GM12892 (cell line): ENCODE data around the gene CFAP61.

Experiments
- DNase-seq: peaks from one replicate; pipeline ENCODE4 v3.0.0; 2011; ENCODE audit not compliant: insufficient read length
- FAIRE-seq: peaks from 2 replicates; lab custom pipeline; 2011; peaks lifted over from hg19 to GRCh38; lab: Jason Lieb, UNC
- POLR2A ChIP-seq: IDR thresholded peaks from 2 replicates; pipeline ENCODE4 v1.6.1; 2011; ENCODE audit warnings: low read depth, low read length, control low read depth
- POLR2AphosphoS5 ChIP-seq: IDR thresholded peaks from 2 replicates; pipeline ENCODE4 v1.6.1; 2011; ENCODE audit warnings: low read depth, low read length, control low read depth
- TAF1 ChIP-seq: IDR thresholded peaks from 2 replicates; pipeline ENCODE4 v1.6.1; 2011; ENCODE audit warnings: low read depth, mild to moderate bottlenecking, control low read depth, low read length, borderline replicate concordance

CFAP61 gene

GRCh38 chr20:20051767-20052073 lies 612 bp upstream of the CFAP61 start:
- no peak for TF ChIP-seq POLR2A
- TF ChIP-seq POLR2AphosphoS5 = no peak
- no peak for DNase-seq
- peak; percentile 40 for FAIRE-seq

DNA sequence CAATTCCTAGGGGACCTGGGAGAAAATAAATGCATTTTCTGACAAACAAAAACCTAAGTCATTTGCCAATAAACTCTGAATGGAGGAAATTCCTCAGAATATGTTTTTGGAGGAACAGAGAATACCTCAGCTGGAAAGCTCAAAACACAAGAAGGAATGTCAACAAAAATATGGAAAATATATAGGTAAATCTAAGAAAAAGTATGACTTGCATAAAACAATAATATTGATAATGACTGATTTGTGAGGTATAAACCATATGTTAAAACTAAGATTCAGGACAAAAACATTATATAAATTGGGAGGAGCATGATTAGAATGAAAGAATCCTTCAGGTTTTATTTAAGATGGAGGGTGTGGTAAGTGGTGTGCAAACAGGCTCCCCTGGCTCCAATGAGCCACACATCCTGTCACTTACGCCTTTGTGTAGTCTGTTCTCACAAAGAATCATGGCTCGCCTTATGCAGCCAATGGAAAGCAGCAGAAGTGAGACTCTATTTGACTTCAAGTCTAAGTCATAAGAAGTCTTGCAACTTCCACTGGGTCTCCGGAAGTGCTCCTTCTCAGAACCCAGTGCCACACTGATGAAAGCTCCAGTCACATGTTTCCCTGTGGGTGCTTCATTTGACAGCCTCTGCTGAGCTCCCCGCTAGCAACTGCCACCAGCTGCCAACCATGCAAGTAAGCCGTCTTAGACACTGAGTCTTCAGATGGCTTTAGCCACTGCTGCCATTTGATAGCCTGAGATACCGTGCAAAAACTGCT lies 8.1 kb downstream of the CFAP61 start:
- DNase-seq = no peak
- no peak for TF ChIP-seq TAF1
- no peak for TF ChIP-seq POLR2A
- no peak for TF ChIP-seq POLR2AphosphoS5
- no peak for FAIRE-seq

DNA sequence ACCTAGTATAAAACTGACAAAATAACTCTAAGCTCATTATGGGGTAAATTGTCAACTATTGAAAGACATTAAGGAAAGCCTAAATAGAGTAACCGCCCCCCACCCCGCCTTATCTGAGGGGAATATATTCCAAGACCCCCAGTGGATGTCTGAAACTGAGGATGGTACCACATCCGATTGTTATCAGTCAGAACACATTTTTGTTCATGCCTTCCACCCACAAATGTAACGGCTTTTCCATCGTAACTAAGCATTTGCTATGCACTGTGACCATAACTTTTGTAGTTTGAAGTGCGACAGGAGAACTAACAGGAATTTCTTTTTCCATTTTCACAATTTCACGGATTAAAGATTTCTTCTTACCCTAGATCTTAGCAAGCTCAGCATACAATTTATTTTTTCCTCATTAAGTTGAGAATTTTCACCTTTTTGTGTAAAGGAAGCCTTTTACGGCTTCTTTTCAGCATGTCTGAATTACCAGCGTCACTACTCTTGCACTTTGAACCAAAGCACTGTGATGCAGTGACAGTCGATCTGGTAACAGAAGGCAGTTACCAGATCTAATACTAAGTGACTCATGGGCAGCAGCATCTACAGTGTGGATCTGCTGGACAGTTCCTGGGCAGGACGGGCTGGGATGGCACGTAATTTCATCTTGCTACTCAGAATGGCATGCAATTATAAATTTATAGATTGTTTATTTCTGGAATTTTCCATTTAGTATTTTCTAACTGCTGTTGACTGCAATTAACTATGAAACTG lies 11.8 kb downstream of the CFAP61 start:
- no peak for FAIRE-seq
- no peak for DNase-seq
- TF ChIP-seq POLR2AphosphoS5 (no peak), POLR2A (no peak), TAF1 (no peak)

- no peak for FAIRE-seq
- no peak for TF ChIP-seq TAF1
- no peak for TF ChIP-seq POLR2AphosphoS5
- TF ChIP-seq POLR2A = no peak
- DNase-seq = no peak
Observed at GRCh38 chr20:20065361-20065760, 13.0 kb downstream of the CFAP61 start.

GRCh38 chr20:20070871-20071726 lies 18.8 kb downstream of the CFAP61 start:
- DNase-seq (no peak), FAIRE-seq (no peak)
- no peak for TF ChIP-seq POLR2A
- TF ChIP-seq TAF1 = no peak
- no peak for TF ChIP-seq POLR2AphosphoS5

DNA sequence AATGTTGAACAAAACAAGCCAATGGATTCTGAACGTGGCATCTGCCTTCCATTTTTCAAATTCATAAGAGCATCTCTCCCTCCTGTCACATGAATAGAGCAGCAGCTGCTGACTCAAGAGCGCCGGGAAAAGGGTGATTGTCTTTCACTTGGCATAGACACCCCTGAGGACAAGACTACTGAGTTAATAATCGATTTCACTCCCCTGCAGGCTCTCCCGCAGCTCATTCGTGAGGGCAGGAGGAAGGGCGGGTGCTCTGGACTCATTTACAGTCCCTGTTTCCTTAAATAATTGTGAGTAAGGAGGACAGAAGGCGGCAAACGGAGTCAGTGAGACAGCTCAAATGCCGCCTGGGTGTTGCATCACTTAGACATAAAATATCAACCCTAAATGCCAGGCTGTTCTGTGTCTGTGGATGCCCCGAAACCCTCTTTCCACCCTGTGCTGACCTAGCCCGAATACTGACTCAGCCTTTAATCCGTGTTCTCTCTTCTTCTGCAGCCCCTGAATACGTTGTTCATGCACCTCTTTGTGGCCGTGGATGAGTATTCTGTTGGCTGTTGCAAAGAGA lies 21.6 kb downstream of the CFAP61 start:
- no peak for DNase-seq
- no peak for FAIRE-seq

DNA sequence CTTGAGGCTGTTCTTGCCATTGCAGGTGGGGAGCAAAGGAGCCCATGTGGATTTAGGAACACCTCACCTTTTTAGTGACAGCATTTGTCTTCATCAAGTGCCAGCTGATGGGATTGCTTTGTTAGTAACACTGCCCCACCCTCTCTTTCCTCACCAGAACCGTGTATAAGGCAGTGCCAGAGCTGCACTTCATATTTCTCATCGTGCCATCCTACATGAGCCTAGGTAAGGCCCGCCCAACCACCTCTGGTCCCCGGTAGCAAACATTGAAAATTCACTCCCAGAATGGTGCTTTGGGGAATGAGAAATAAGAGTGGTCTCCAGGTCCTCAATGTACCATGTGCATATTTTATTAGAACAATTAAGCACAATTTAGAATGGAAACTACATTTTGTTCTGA lies 22.7 kb downstream of the CFAP61 start:
- no peak for FAIRE-seq
- DNase-seq = no peak
- TF ChIP-seq TAF1 (no peak), POLR2A (no peak), POLR2AphosphoS5 (no peak)

More for the DNA sequence above, 21.6 kb downstream of the CFAP61 start:
- TF ChIP-seq POLR2AphosphoS5 = no peak
- no peak for TF ChIP-seq POLR2A
- TF ChIP-seq TAF1 = no peak

DNA sequence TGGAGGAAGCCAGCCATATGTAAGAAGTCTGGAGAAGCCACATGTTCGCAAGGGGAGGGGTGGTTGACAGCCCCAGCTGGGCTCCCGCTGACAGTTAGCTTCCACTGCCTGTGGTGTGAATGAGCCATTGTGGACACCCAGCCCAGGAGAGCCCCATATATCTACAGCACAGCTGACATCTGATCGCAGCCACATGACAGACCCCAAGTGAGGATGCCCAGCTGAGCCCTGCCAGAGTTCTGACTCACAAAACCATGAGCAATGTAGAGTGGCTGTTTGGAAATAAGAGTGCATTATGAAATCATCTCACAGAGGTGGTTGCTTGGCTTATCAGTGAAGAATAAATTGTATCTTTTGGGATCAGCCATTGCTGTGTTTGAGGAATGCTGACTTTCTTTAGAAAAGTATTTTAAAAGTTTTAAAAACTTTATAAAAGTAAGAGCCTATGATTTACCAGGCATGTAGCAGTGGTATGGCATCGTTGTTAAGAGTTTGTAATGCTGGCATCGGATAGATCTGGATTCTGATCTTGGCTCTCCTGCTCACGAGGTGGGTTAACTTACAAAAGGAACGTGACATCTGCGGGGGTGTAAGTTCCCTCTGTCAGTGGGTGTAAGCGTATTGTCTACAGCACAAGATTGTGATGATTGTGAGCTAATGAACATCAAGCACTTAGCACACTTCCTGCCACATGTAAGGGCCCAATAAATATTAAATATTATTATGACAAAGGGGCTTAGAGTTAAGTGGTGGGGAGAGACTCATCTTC lies 24.1 kb downstream of the CFAP61 start:
- FAIRE-seq (no peak), DNase-seq (no peak)
- TF ChIP-seq POLR2A = no peak
- TF ChIP-seq POLR2AphosphoS5 = no peak
- TF ChIP-seq TAF1 = no peak

GRCh38 chr20:20078041-20078440 lies 25.7 kb downstream of the CFAP61 start:
- DNase-seq = no peak
- no peak for TF ChIP-seq POLR2AphosphoS5
- no peak for TF ChIP-seq POLR2A
- TF ChIP-seq TAF1 = no peak
- FAIRE-seq = no peak

GRCh38 chr20:20079102-20079784 lies 26.9 kb downstream of the CFAP61 start:
- no peak for FAIRE-seq
- DNase-seq = no peak
- no peak for TF ChIP-seq TAF1
- TF ChIP-seq POLR2A = no peak
- TF ChIP-seq POLR2AphosphoS5 = no peak

- DNase-seq (no peak), FAIRE-seq (no peak)
- no peak for TF ChIP-seq POLR2AphosphoS5
- TF ChIP-seq TAF1 = no peak
- no peak for TF ChIP-seq POLR2A
Observed at GRCh38 chr20:20083807-20084206, 31.5 kb downstream of the CFAP61 start.
